Transverse colon (tissue), 4 donors: Measurements from ENCODE around the gene ATP8B4.
A peak's percentile ranks its signal among the peaks of the same experiment; 100 is the strongest.

Experiments used
- CTCF ChIP-seq, 5 experiments: fragments of 200-600 bp in 3 of 5; fragments of 450-650 bp in 2 of 5; sonication (generic) in 3 of 5; IDR thresholded peaks; 1 replicate in 2 of 5; 2 replicates in 3 of 5; pipeline ENCODE4 v1.5.1; 2016 to 2017; ENCODE audit warnings: antibody characterized with exemption in 5 of 5, inconsistent platforms in 3 of 5, mild to moderate bottlenecking in 2 of 5, moderate library complexity in 1 of 5
- EP300 ChIP-seq: sonication (generic); formaldehyde crosslinking; IDR thresholded peaks from one replicate; pipeline ENCODE4 v1.6.1; 2017; ENCODE audit warnings: antibody characterized with exemption, low read depth
- POLR2A ChIP-seq: fragments of 450-650 bp; IDR thresholded peaks from one replicate; pipeline ENCODE4 v1.6.1; 2016; ENCODE audit warnings: antibody characterized with exemption, mild to moderate bottlenecking, moderate library complexity
- POLR2AphosphoS5 ChIP-seq, 3 donors: sonication (generic); formaldehyde crosslinking; IDR thresholded peaks; one replicate each; pipeline ENCODE4 v1.6.1; 2016; ENCODE audit warnings: antibody characterized with exemption in 3 of 3

DNA sequence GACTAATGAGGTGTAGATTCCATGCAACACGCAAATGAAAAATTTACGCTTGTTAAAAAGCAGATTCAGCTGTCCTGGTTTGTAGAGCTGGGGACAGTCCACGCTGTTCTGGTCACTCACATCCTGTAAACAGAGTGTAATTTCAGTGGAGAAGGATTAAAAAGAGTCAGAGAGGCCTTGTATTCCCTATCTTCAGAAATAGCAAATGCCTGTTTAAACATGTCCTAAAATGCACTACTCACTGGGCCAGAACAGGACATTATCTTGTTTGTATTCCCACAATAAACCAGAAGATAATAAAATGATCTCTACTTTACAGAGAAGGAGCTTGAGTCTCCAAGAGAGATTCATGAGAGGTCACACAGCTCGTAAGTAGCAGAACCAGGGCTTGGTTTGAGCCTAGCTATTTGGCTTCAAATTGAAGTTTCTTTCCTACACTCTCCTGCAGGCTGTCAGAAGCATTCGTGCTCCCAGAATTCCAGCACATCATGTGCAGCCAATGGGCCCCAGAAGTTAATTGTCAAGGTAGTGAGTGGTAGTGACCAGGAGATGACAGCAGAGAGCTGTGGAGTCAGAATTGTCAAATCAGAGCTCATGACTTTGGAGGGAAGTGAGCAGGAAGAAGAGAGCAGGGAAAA is 242.5 kb downstream of the ATP8B4 start:
- TF ChIP-seq POLR2AphosphoS5 (IDR thresholded peaks at IDR 0.05) (no peak), CTCF (IDR thresholded peaks at IDR 0.05) (peak; percentile 23 to 71 (median 44)), EP300 (no peak), POLR2A (no peak)
